Chondrocyte (in vitro differentiated cells): ENCODE measurements around the gene TTLL3. TPM values are rescaled to one million over a fixed set of nuclear protein-coding genes. Genes with fewer than 3 reads are reported as not detected.

Source experiments
- DNase-seq: peaks from one replicate; pipeline ENCODE4 v3.0.0; 2021; ENCODE audit warnings: mixed read lengths, low spot score
- H3K27ac Mint-ChIP-seq: one replicate; pipeline ENCODE4 v1.8.0; 2021; ENCODE audit warnings: mild to moderate bottlenecking, moderate library complexity, mixed read lengths; ENCODE audit not compliant: unreplicated experiment
- H3K27me3 Mint-ChIP-seq: 2 replicates; pipeline ENCODE4 v1.8.0; 2021; ENCODE audit warnings: low read depth, mixed read lengths
- H3K36me3 Mint-ChIP-seq: 2 replicates; pipeline ENCODE4 v1.8.0; 2021; ENCODE audit warnings: low read depth, mixed read lengths
- H3K4me1 Mint-ChIP-seq: 2 replicates; pipeline ENCODE4 v1.8.0; 2021; ENCODE audit warnings: low read depth, mild to moderate bottlenecking, mixed read lengths
- H3K4me3 Mint-ChIP-seq: one replicate; pipeline ENCODE4 v1.8.0; 2021; ENCODE audit warnings: mild to moderate bottlenecking, moderate library complexity, mixed read lengths; ENCODE audit not compliant: unreplicated experiment
- H3K9me3 Mint-ChIP-seq: 2 replicates; pipeline ENCODE4 v1.8.0; 2021; ENCODE audit warnings: low read depth, mixed read lengths
- CTCF ChIP-seq: fragments of 200-600 bp; sonication (generic); IDR thresholded peaks from 2 replicates; pipeline ENCODE4 v1.5.0; 2021; ENCODE audit warnings: antibody characterized with exemption, mild to moderate bottlenecking, moderate library complexity
- total RNA-seq: library from RNA; stranded (reverse); gene quantifications from 3 replicates; pipeline ENCODE4 v1.2.1, GENCODE V29; 2021

TTLL3 gene
- total RNA-seq, 1 donor from 2014 or later, result 38.7 TPM

- H3K4me3 Mint-ChIP-seq, result no peak overlapping the region
- no peaks in the 10 kb centered on the region for H3K4me1 Mint-ChIP-seq
- DNase-seq, result no peak
- H3K27ac Mint-ChIP-seq, result no peak overlapping the region
- no peaks in the 10 kb centered on the region for H3K27me3 Mint-ChIP-seq
- H3K9me3 Mint-ChIP-seq, result no peaks in the 10 kb centered on the region
- no peaks in the 10 kb centered on the region for H3K36me3 Mint-ChIP-seq
- no peak for TF ChIP-seq CTCF
Measured at GRCh38 chr3:9876991-9877390, 66.9 kb downstream of the TTLL3 start.

GRCh38 chr3:9878700-9879099 is 68.6 kb downstream of the TTLL3 start:
- no peak for TF ChIP-seq CTCF
- Mint-ChIP-seq H3K36me3 (no peaks in the 10 kb centered on the region), H3K4me3 (no peak overlapping the region), H3K27me3 (no peaks in the 10 kb centered on the region), H3K9me3 (no peaks in the 10 kb centered on the region), H3K4me1 (no peaks in the 10 kb centered on the region), H3K27ac (no peak overlapping the region)
- no peak for DNase-seq

GRCh38 chr3:9879830-9880549 is 69.9 kb downstream of the TTLL3 start, which contains the start of gene CIDEC:
CIDEC (minus strand) TSS chr3:9880253; CDS start chr3:9878486, 1,767 bp downstream.
- DNase-seq, result no peak
- H3K27me3 Mint-ChIP-seq, result no peaks in the 10 kb centered on the region
- H3K4me3 Mint-ChIP-seq, result no peak within 1 kb of the TSS
- no peaks in the 10 kb centered on the region for H3K9me3 Mint-ChIP-seq
- H3K36me3 Mint-ChIP-seq, result no peaks in the 10 kb centered on the region
- TF ChIP-seq CTCF, result no peak
- no peak within 1 kb of the TSS for H3K27ac Mint-ChIP-seq
- H3K4me1 Mint-ChIP-seq, result peaks cover 8% of the 10 kb centered on the region

- no peak for TF ChIP-seq CTCF
- peaks cover 8% of the 10 kb centered on the region for H3K4me1 Mint-ChIP-seq
- H3K27ac Mint-ChIP-seq, result no peak overlapping the region
- H3K4me3 Mint-ChIP-seq, result no peak overlapping the region
- no peaks in the 10 kb centered on the region for H3K27me3 Mint-ChIP-seq
- DNase-seq, result no peak
- no peaks in the 10 kb centered on the region for H3K36me3 Mint-ChIP-seq
- no peaks in the 10 kb centered on the region for H3K9me3 Mint-ChIP-seq
Measured at GRCh38 chr3:9881441-9881840, 71.4 kb downstream of the TTLL3 start.

GRCh38 chr3:9883706-9884554 is 73.9 kb downstream of the TTLL3 start:
- Mint-ChIP-seq H3K27me3 (no peaks in the 10 kb centered on the region), H3K4me1 (peaks cover 8% of the 10 kb centered on the region), H3K27ac (peak overlapping the region; percentile 90), H3K9me3 (no peaks in the 10 kb centered on the region), H3K36me3 (no peaks in the 10 kb centered on the region), H3K4me3 (no peak overlapping the region)
- no peak for TF ChIP-seq CTCF
- no peak for DNase-seq
